Astrocyte (in vitro differentiated cells and primary cell): ENCODE measurements around the gene THSD7B.

ENCODE experiments used
- CTCF ChIP-seq: IDR thresholded peaks from 2 replicates; pipeline ENCODE4 v1.5.1; 2011; ENCODE audit warnings: low read depth, mild to moderate bottlenecking, inconsistent platforms, low read length, moderate library complexity; ENCODE audit not compliant: insufficient read depth
- EZH2 ChIP-seq: IDR thresholded peaks from 2 replicates; pipeline ENCODE4 v1.6.1; 2012; ENCODE audit warnings: mild to moderate bottlenecking, low read length, inconsistent platforms; ENCODE audit not compliant: insufficient read depth

- TF ChIP-seq CTCF (no peak), EZH2 (no peak)
Measured at GRCh38 chr2:137157851-137158250, 392.5 kb downstream of the THSD7B start.
